ENCODE measurements around the gene PDE6H. TPM values are rescaled to one million over a fixed set of nuclear protein-coding genes. Genes with fewer than 3 reads are reported as not detected.

The PDE6H gene
- polyA plus RNA-seq, 2 of the 4 experiments (the other 2 are of a cell fraction): not detected

DNA sequence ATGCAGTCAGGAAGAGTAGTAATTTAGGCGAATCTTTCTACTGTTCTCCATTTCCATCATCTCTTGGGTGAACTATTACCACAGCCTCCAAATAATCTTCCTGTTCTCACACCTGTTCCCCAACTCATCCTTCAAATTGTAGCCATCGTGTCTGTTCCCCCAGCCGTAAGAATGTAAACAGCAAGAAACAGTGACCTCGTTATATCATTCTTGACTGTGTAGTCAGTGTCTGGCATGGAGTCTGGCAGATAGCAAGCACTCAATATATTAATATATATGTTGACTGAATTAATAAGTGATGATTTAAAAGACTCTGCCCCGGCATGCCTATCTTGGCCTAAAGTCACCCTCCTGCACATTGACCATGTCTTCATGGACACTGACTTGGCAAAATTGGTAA lies 20.3 kb downstream of the PDE6H start (continued):
- no peak for TF ChIP-seq BHLHE40 (IDR thresholded peaks at IDR 0.05; ENCODE audit: low read depth, low read length)
- TF ChIP-seq HOXA7 (CRISPR knock-in tag; IDR thresholded peaks at IDR 0.05): no peak
- no peak for TF ChIP-seq HDAC2 (IDR thresholded peaks at IDR 0.05)
- no peak for TF ChIP-seq MYC (IDR thresholded peaks at IDR 0.05; ENCODE audit: borderline replicate concordance, low read length)
- TF ChIP-seq ZNF302 (CRISPR knock-in tag; IDR thresholded peaks at IDR 0.05): no peak
- no peak for TF ChIP-seq RNF2 (IDR thresholded peaks at IDR 0.05; ENCODE audit: borderline replicate concordance, low read depth)
- no peak for TF ChIP-seq NPAS2 (CRISPR knock-in tag; IDR thresholded peaks at IDR 0.05; ENCODE audit: borderline replicate concordance)
- TF ChIP-seq JUN (IDR thresholded peaks at IDR 0.05): no peak
- TF ChIP-seq CBX8 (IDR thresholded peaks at IDR 0.05): no peak
- TF ChIP-seq KDM5A (IDR thresholded peaks at IDR 0.05): no peak

DNA sequence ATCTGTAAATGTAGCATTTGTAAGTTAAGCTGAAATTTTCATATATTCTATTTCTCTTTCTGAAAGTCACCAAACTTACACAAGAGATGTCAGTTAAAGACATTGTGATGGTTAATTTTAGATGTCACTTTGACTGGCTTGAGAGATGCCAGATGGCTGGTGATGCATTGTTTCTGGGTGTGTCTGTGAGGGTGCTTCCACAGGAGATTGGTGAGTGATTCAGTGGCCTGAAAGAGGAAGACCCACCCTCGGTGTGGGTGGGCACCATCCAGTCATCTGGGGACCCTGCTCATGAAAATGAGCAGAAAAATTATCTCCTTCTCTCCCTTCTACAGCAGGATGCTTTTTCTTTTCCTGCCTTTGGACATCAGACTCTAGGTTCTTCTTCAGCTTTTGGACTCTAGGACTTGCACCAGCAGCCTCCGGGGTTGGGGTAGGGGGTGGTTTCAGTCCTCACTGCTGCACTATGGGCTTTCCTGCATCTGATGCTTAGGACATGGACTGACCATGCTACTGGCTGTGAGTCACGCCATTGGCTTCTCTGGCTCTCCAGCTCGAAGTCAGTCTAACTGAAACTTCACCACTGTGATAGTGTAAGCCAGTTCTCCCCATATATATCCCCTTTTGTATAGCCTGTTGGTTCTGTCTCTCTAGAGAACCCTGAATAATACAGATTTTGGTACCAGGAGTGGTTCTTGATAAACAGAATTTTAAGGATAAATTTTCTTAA lies 20.9 kb downstream of the PDE6H start:
- H3K27ac ChIP-seq: peak overlapping the region in 1 of 2 experiments; percentile 12; a peak in 1 of 6 replicates
- CTCF ChIA-PET: interaction anchor here (0.5 to 4.1 kb wide), 4 partner anchors 148 to 740 kb away, joined by 3 to 61 read pairs (median 4); no protein-coding TSS in a partner anchor
- ATAC-seq (peak; percentile 80; a peak in 5 of 6 replicates), DNase-seq (ENCODE audit: low read depth in 1 of 2, low spot score in 1 of 2) (peak in 1 of 2 experiments; percentile 12), FAIRE-seq (no peak)
- POLR2A ChIA-PET: no interaction called here
- whole genome bisulfite sequencing (ENCODE audit: missing lambda C conversion rate): 39% methylated on average over 4 of the region's 4 CpGs
- peaks cover 14% of the 10 kb centered on the region; the same call in 1 of the 3 replicates for H3K4me1 ChIP-seq
- 0 out of 5 replicates have a peak, but pooled peaks of 1 of the 2 experiments have one; percentile 11 for TF ChIP-seq RAD21 (conservative IDR thresholded peaks at IDR 0.05 in 1 of 2, IDR thresholded peaks at IDR 0.05 in 1 of 2)
- TF ChIP-seq SREBF2 (IDR thresholded peaks at IDR 0.05): no peak
- peak overlapping the region; percentile 9; the same call in 1 of the 3 replicates for H3K4me2 ChIP-seq
- H3K4me3 ChIP-seq: no peak overlapping the region
- no peaks in the 10 kb centered on the region for H3K9me3 ChIP-seq

DNA sequence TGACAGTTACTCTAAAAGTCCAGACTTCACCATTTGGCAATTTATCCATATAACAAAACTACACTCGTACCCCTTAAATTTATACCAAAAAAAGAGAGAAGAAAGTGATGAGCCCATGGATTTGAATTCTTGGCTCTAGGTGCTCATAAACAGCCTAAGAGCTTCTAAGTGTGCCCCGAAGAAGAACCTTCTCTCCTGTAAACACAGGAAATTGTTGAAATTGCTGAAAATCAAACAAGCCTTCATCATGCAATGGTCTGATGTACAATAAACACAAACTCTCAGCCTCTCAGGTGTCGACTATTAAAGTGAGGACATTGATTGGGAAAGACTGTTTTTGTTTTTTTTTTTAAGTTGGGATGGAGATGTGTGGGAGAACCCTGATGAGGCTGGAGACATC lies 21.8 kb downstream of the PDE6H start:
- DNase-seq (ENCODE audit: low read depth in 1 of 2, low spot score in 1 of 2) (no peak), FAIRE-seq (no peak), ATAC-seq (no peak; a peak in 1 of 6 replicates)
- no peaks in the 10 kb centered on the region for H3K9me3 ChIP-seq
- H3K4me2 ChIP-seq: no peak overlapping the region
- POLR2A ChIA-PET: no interaction called here
- WGBS (ENCODE audit: missing lambda C conversion rate): 46% methylated on average over 3 of the region's 3 CpGs
- H3K4me3 ChIP-seq: no peak overlapping the region
- TF ChIP-seq, protein P1, sequence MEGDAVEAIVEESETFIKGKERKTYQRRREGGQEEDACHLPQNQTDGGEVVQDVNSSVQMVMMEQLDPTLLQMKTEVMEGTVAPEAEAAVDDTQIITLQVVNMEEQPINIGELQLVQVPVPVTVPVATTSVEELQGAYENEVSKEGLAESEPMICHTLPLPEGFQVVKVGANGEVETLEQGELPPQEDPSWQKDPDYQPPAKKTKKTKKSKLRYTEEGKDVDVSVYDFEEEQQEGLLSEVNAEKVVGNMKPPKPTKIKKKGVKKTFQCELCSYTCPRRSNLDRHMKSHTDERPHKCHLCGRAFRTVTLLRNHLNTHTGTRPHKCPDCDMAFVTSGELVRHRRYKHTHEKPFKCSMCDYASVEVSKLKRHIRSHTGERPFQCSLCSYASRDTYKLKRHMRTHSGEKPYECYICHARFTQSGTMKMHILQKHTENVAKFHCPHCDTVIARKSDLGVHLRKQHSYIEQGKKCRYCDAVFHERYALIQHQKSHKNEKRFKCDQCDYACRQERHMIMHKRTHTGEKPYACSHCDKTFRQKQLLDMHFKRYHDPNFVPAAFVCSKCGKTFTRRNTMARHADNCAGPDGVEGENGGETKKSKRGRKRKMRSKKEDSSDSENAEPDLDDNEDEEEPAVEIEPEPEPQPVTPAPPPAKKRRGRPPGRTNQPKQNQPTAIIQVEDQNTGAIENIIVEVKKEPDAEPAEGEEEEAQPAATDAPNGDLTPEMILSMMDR (IDR thresholded peaks at IDR 0.05): no peak
- no peak for TF ChIP-seq JUNB (IDR thresholded peaks at IDR 0.05)
- TF ChIP-seq EHF (CRISPR knock-in tag; IDR thresholded peaks at IDR 0.05): no peak
- TF ChIP-seq, protein P2, sequence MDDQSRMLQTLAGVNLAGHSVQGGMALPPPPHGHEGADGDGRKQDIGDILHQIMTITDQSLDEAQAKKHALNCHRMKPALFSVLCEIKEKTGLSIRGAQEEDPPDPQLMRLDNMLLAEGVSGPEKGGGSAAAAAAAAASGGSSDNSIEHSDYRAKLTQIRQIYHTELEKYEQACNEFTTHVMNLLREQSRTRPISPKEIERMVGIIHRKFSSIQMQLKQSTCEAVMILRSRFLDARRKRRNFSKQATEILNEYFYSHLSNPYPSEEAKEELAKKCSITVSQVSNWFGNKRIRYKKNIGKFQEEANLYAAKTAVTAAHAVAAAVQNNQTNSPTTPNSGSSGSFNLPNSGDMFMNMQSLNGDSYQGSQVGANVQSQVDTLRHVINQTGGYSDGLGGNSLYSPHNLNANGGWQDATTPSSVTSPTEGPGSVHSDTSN (IDR thresholded peaks at IDR 0.05): no peak
- TF ChIP-seq SREBF2 (IDR thresholded peaks at IDR 0.05): no peak
- no peak for TF ChIP-seq FOXS1 (CRISPR knock-in tag; IDR thresholded peaks at IDR 0.05)
- TF ChIP-seq BHLHE40 (IDR thresholded peaks at IDR 0.05; ENCODE audit: low read depth, low read length): no peak
- TF ChIP-seq RNF2 (IDR thresholded peaks at IDR 0.05; ENCODE audit: borderline replicate concordance, low read depth): no peak
- TF ChIP-seq KDM1A (IDR thresholded peaks at IDR 0.05; ENCODE audit: low read depth): no peak
- TF ChIP-seq CBX8 (IDR thresholded peaks at IDR 0.05): no peak
- no peak for TF ChIP-seq CHD4 (IDR thresholded peaks at IDR 0.05; ENCODE audit: borderline replicate concordance)
- TF ChIP-seq, protein P3, sequence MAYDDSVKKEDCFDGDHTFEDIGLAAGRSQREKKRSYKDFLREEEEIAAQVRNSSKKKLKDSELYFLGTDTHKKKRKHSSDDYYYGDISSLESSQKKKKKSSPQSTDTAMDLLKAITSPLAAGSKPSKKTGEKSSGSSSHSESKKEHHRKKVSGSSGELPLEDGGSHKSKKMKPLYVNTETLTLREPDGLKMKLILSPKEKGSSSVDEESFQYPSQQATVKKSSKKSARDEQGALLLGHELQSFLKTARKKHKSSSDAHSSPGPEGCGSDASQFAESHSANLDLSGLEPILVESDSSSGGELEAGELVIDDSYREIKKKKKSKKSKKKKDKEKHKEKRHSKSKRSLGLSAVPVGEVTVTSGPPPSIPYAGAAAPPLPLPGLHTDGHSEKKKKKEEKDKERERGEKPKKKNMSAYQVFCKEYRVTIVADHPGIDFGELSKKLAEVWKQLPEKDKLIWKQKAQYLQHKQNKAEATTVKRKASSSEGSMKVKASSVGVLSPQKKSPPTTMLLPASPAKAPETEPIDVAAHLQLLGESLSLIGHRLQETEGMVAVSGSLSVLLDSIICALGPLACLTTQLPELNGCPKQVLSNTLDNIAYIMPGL (CRISPR knock-in tag; IDR thresholded peaks at IDR 0.05; ENCODE audit: borderline replicate concordance): no peak
- TF ChIP-seq MAZ (IDR thresholded peaks at IDR 0.05; ENCODE audit: borderline replicate concordance, low read depth, low read length): no peak
- TF ChIP-seq FOSB (CRISPR knock-in tag; IDR thresholded peaks at IDR 0.05): no peak
- CTCF ChIA-PET: interaction anchor here (0.6 to 4.1 kb wide), 17 partner anchors 33 to 271 kb away, joined by 3 to 61 read pairs (median 9); partner anchors contain the start of genes ARHGDIB, ART4, C12orf60 and ERP27
- H3K4me1 ChIP-seq: peaks cover 18% of the 10 kb centered on the region; the same call in 2 of the 3 replicates
- H3K27ac ChIP-seq: no peak overlapping the region

Measured in A549 (cell line).